IPS DF 6.9 (cell line): ENCODE measurements around the gene RPS15.
"Not testable (repeated sequence)": the region's sequence is repeated elsewhere in the genome, so short reads cannot be mapped to it uniquely, and the experiment has no call there.

Source experiments
- DNase-seq: peaks from one replicate; pipeline ENCODE4 v3.0.0-alpha.2; 2013; ENCODE audit warnings: low read depth, low spot score
- H3K27ac ChIP-seq: one replicate; pipeline ENCODE4 v1.5.1; 2013; ENCODE audit warnings: low read length, control low read depth
- H3K27me3 ChIP-seq: 2 replicates; pipeline ENCODE4 v1.6.1; 2013; ENCODE audit warnings: mild to moderate bottlenecking, low read length; ENCODE audit not compliant: control insufficient read depth, insufficient read depth
- H3K36me3 ChIP-seq: 2 replicates; pipeline ENCODE4 v1.6.1; 2013; ENCODE audit warnings: low read length; ENCODE audit not compliant: control insufficient read depth, insufficient read depth
- H3K4me1 ChIP-seq: 2 replicates; pipeline ENCODE4 v1.6.1; 2013; ENCODE audit warnings: low read length; ENCODE audit not compliant: control insufficient read depth, insufficient read depth
- H3K4me3 ChIP-seq: 2 replicates; pipeline ENCODE4 v1.5.1; 2013; ENCODE audit warnings: mild to moderate bottlenecking, low read length
- H3K9me3 ChIP-seq: 2 replicates; pipeline ENCODE4 v1.6.1; 2013; ENCODE audit warnings: low read length, inconsistent platforms; ENCODE audit not compliant: control insufficient read depth, insufficient read depth
- WGBS: extraction: QIAGEN DNeasy Blood & Tissue Kit; methylation state at CpG from one replicate; pipeline ENCODE4 v1.1.7; 2013; ENCODE audit warnings: mixed read lengths, missing lambda C conversion rate; ENCODE audit not compliant: insufficient read length, insufficient coverage; 5-methylcytosine and 5-hydroxymethylcytosine counted together

Gene RPS15

GRCh38 chr19:1439525-1440417, 1.6 kb downstream of the RPS15 start:
- not testable (repeated sequence) for DNase-seq, H3K27ac ChIP-seq

GRCh38 chr19:1440418-1440801, 2.2 kb downstream of the RPS15 start:
- Histone ChIP-seq H3K4me1 (peaks cover 5% of the 10 kb centered on the region), H3K36me3 (peaks cover 31% of the 10 kb centered on the region), H3K9me3 (no peaks in the 10 kb centered on the region), H3K27ac (no peak overlapping the region), H3K27me3 (no peaks in the 10 kb centered on the region), H3K4me3 (no peak overlapping the region)
- DNase-seq, result no peak
- WGBS, result no CpG with 5 or more reads among the region's 15 CpGs

More at GRCh38 chr19:1439525-1440417, 1.6 kb downstream of the RPS15 start:
- Histone ChIP-seq H3K36me3 (peaks cover 32% of the 10 kb centered on the region), H3K4me3 (peak overlapping the region; percentile 96; the same call in 1 of the 2 replicates)
- H3K27me3 ChIP-seq, H3K4me1 ChIP-seq, H3K9me3 ChIP-seq: not testable (repeated sequence)
- WGBS, result no CpG with 5 or more reads among the region's 57 CpGs

GRCh38 chr19:1441022-1441426, 2.8 kb downstream of the RPS15 start:
- Histone ChIP-seq H3K4me3 (no peak overlapping the region), H3K36me3 (peaks cover 29% of the 10 kb centered on the region), H3K27me3 (no peaks in the 10 kb centered on the region), H3K4me1 (peaks cover 5% of the 10 kb centered on the region), H3K9me3 (no peaks in the 10 kb centered on the region), H3K27ac (no peak overlapping the region)
- no CpG with 5 or more reads among the region's 9 CpGs for whole genome bisulfite sequencing
- no peak for DNase-seq

- WGBS, result no CpG with 5 or more reads among the region's 25 CpGs
- Histone ChIP-seq H3K36me3 (peaks cover 29% of the 10 kb centered on the region), H3K27me3 (peaks cover 2% of the 10 kb centered on the region; the same call in 1 of the 2 replicates), H3K9me3 (no peaks in the 10 kb centered on the region), H3K4me3 (no peak overlapping the region), H3K4me1 (peaks cover 5% of the 10 kb centered on the region), H3K27ac (no peak overlapping the region)
- no peak for DNase-seq
These were observed 3.7 kb downstream of the RPS15 start for GRCh38 chr19:1441677-1442438.

GRCh38 chr19:1445185-1445931, 7.2 kb downstream of the RPS15 start:
- no peaks in the 10 kb centered on the region for H3K9me3 ChIP-seq
- whole genome bisulfite sequencing, result no CpG with 5 or more reads among the region's 70 CpGs
- peak overlapping the region; percentile 46; the same call in 1 of the 2 replicates for H3K4me3 ChIP-seq
- H3K27ac ChIP-seq, result no peak overlapping the region
- peaks cover 6% of the 10 kb centered on the region; the same call in 1 of the 2 replicates for H3K4me1 ChIP-seq
- H3K27me3 ChIP-seq, result peaks cover 16% of the 10 kb centered on the region; the same call in 1 of the 2 replicates
- H3K36me3 ChIP-seq, result peaks cover 19% of the 10 kb centered on the region
- DNase-seq, result no peak

GRCh38 chr19:1445932-1446712, 7.9 kb downstream of the RPS15 start:
- WGBS, result no CpG with 5 or more reads among the region's 99 CpGs

GRCh38 chr19:1446713-1447481, 8.7 kb downstream of the RPS15 start:
- Histone ChIP-seq H3K4me1 (peaks cover 8% of the 10 kb centered on the region; the same call in 1 of the 2 replicates), H3K9me3 (no peaks in the 10 kb centered on the region), H3K36me3 (peaks cover 4% of the 10 kb centered on the region), H3K27me3 (peaks cover 24% of the 10 kb centered on the region; the same call in 1 of the 2 replicates), H3K4me3 (peak overlapping the region; percentile 50; the same call in 1 of the 2 replicates), H3K27ac (no peak overlapping the region)
- WGBS, result no CpG with 5 or more reads among the region's 63 CpGs
- DNase-seq, result no peak

More at GRCh38 chr19:1445932-1446712, 7.9 kb downstream of the RPS15 start:
- DNase-seq, result no peak
- Histone ChIP-seq H3K4me1 (peaks cover 6% of the 10 kb centered on the region; the same call in 1 of the 2 replicates), H3K4me3 (peak overlapping the region; percentile 50; the same call in 1 of the 2 replicates), H3K27me3 (peaks cover 23% of the 10 kb centered on the region; the same call in 1 of the 2 replicates), H3K36me3 (peaks cover 11% of the 10 kb centered on the region), H3K9me3 (no peaks in the 10 kb centered on the region), H3K27ac (no peak overlapping the region)

- H3K27me3 ChIP-seq, result peaks cover 24% of the 10 kb centered on the region; the same call in 1 of the 2 replicates
- DNase-seq, result no peak
- H3K36me3 ChIP-seq, result no peaks in the 10 kb centered on the region
- no peak overlapping the region for H3K27ac ChIP-seq
- no peaks in the 10 kb centered on the region for H3K9me3 ChIP-seq
- WGBS, result 100% methylated on average over 1 of the region's 4 CpGs
- H3K4me1 ChIP-seq, result peaks cover 12% of the 10 kb centered on the region
- H3K4me3 ChIP-seq, result no peak overlapping the region
These were observed 9.3 kb downstream of the RPS15 start for GRCh38 chr19:1447504-1447903.

GRCh38 chr19:1447944-1448343, 9.7 kb downstream of the RPS15 start:
- no peaks in the 10 kb centered on the region for H3K9me3 ChIP-seq
- H3K27ac ChIP-seq, result no peak overlapping the region
- no peak for DNase-seq
- H3K27me3 ChIP-seq, result peaks cover 24% of the 10 kb centered on the region; the same call in 1 of the 2 replicates
- H3K4me1 ChIP-seq, result peaks cover 12% of the 10 kb centered on the region
- no CpG with 5 or more reads among the region's 9 CpGs for WGBS
- no peaks in the 10 kb centered on the region for H3K36me3 ChIP-seq
- H3K4me3 ChIP-seq, result no peak overlapping the region
